ENCODE results near the gene MYOM1.

DNA sequence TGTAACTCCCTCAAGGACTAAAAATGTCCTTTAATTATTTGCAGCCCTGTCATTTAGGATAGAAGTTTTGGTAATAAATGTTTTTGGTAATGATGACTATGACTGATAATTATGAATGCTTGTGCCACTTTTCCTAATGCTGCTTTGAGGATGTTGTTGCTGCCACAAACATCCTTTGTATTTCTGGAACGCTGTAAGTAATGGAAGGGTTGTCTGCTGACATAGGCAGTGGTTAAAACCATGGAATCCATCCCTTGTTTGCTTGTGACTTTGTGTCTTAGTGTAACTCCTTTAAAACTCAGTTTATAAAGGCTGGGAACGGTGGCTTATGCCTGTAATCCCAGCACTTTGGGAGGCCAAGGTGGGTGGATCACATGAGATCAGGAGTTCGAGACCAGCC, 187.0 kb downstream of the MYOM1 start:
- TF ChIP-seq, protein P1, sequence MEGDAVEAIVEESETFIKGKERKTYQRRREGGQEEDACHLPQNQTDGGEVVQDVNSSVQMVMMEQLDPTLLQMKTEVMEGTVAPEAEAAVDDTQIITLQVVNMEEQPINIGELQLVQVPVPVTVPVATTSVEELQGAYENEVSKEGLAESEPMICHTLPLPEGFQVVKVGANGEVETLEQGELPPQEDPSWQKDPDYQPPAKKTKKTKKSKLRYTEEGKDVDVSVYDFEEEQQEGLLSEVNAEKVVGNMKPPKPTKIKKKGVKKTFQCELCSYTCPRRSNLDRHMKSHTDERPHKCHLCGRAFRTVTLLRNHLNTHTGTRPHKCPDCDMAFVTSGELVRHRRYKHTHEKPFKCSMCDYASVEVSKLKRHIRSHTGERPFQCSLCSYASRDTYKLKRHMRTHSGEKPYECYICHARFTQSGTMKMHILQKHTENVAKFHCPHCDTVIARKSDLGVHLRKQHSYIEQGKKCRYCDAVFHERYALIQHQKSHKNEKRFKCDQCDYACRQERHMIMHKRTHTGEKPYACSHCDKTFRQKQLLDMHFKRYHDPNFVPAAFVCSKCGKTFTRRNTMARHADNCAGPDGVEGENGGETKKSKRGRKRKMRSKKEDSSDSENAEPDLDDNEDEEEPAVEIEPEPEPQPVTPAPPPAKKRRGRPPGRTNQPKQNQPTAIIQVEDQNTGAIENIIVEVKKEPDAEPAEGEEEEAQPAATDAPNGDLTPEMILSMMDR (IDR thresholded peaks at IDR 0.05; ENCODE audit: low read length): no peak
- TF ChIP-seq EZH2 (optimal IDR thresholded peaks at IDR 0.05; ENCODE audit: low read depth, low read length) (no peak), EZH2phosphoT487 (IDR thresholded peaks at IDR 0.05; ENCODE audit: low read length) (no peak)

All from MM.1S (cell line).